CD4-positive, alpha-beta T cell treated with Interleukin-2 at 100 ng/mL for 4 hours (primary cell): Measurements from ENCODE around the gene NT5DC3.
"Not testable (repeated sequence)": the region's sequence is repeated elsewhere in the genome, so short reads cannot be mapped to it uniquely, and the experiment has no call there.

Experiments
- DNase-seq: peaks from one replicate; pipeline ENCODE4 v3.0.0-alpha.2; 2020; ENCODE audit warnings: low spot score

The NT5DC3 gene

DNA sequence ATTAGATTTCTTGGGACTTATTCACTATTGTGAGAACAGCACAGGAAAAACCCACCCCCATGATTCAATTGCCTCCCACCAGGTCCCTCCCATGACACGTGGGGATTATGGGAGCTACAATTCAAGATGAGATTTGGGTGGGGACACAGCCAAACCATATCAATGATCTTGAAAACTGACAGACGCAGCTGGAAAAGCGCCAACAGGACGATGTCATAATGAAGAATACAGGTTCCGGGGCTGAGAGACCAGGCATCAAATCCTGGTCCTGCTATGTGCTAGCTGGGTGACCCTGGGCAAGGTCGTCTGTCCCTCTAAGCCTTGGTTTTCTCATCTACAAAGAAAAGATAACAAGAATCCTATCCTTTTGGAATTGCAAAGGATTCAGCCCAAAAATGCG is 31.4 kb downstream of the NT5DC3 start:
- not testable (repeated sequence) for DNase-seq

DNA sequence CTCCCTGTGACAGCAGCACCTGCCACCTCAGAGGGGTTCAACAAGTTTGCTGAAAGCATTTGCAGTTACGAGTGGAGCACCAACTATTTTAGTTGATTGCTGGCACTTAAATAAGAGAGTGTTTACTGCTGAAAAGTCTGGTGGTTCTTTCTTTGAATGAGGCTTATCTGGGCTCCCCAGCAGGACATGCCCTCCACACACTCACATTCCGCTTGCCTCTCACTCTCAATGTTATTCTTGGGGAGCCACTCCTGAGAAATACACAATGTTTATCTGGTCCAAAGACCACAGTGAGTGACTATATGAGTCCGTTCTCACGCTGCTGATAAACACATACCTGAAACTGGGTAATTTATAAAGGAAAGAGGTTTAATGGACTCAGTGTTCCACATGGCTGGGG is 31.9 kb downstream of the NT5DC3 start:
- no peak for DNase-seq

DNA sequence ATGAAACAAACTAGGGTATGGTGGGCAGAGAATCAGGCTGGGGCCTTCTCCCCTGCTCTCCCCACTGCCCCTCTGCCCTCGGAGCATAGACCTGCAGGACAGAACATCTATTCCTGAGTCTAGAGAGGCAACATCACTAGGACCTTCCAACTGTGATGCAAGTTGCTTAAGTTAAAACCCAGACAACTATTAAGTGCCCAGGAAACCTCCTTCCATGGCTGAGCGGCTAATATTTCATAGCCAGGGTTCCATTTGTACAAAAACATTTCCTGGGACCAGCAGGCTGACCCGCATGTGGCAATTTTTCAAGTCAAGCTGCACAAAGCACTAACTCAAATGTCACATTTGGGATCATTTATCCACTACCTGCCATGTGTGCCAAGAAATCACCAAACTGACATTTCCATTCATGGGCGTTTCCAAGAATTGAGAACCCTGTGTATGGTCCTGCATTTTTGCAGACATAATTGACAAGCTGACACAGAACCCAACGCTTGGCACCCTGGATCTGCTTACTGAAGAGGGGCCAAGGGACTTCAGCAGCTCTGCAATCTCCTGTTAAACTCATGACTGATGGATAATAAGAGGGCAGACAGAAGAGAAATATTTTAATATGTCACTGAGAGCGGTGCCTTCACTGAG is 32.7 kb downstream of the NT5DC3 start:
- no peak for DNase-seq

DNA sequence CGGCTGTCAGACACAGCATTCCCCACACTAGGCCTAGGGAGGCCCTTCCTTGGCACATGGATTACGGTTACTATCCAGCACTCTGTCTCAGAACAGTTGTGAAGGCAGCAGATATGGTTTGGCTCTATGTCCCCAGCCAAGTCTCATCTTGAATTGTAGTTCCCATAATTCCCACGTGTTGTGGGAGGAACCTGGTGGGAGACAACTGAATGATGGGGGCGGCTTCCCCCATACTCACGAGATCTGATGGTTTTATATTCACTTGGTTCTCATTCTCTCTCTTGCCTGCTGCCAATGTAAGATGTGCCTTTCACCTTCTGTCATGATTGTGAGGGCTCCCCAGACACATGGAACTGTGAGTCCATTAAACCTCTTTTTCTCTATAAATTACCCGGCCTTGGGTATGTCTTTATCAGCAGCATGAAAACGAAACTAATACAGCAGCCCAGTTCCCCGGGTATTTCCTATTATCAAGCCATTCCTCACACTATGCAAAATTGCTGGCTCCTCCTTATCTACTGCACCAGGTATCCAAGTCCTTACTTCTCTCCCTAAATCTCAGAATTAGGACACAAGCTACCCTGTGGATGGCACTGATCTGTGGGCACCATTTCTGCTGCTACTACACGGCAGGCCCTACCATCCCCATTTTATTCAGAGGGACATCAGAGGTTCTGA is 33.3 kb downstream of the NT5DC3 start:
- DNase-seq, result no peak

DNA sequence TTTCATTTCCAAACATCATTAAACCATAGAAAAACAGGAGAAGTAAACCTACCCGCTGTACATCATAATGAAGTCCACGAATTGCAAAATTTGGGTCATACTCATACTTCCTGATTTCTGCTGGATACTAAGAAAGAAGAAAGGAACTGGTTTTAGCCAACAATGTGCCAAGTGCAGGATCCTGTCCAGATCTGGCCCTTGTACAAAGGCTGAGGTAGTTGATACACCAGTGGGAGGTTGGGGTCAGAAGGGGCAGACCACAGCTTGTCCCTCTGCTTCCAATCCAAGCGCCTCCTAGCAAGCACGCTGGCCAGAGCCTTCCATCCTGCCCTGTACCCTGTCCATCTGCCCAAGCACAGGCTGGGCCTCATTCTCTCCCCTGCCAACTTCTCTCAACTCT is 34.2 kb downstream of the NT5DC3 start:
- DNase-seq, result no peak

DNA sequence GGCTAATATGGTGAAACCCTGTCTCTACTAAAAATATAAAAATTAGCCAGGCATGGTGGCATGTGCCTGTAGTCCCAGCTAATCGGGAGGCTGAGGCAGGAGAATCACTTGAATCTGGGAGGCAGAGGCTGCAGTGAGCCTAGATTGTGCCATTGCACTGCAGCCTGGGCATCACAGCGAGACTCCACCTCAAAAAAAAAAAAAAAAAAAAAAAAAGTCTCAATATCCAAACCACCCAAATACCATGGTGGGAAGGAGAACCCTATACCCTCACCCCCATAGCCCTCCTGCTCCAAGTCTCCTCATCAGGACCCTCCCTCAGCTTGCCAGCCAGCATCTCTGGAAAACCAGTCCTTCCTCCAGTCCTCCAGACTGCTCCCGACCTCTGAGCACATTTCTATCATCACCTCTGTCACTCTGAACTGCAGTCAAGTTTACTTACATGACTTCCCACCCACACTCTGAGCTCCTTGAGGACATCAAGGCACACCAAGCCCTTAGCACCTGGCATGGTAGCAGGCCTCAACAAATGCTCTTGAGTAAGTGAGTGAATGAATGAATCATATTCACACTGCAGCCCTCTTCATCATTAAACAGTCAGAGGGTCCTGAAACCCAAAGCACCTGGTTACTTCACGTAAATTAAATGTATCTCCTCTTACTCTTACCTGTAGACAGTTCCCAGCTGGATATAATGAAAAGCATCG is 35.2 kb downstream of the NT5DC3 start:
- DNase-seq, result no peak

DNA sequence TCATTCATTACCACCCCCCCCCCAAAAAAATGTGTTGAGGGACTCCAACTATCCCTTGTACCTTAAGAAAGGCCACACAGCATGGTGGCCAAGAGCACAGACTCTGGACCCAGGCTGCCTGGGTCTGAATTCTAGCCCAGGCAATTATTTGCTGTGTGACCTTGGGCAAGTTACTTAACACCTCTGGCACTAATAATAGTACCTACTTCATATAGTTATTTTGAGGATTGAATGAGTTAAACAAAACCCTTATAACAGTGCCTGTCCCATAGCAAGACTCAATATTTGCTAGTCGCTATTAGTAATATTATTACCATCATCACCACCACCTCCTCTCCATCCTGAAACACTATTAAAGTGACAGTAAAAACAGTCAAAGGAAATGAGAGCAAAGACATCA is 37.2 kb downstream of the NT5DC3 start:
- DNase-seq, result no peak

DNA sequence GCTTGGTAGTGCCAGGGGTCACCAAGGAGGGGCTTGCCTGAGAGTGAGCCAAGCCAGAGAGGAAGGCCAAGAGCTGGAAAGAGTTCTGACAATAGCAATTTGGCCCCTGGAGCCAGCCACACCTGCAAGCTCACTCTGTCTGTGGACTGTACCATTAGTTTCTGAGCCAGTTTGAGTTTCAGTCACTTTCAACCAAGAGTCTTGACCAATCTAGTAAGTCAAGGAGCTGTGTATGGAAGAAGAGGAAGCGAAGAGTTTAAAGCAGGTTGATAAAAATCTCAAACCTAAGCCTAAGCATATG is 38.5 kb downstream of the NT5DC3 start:
- no peak for DNase-seq

DNA sequence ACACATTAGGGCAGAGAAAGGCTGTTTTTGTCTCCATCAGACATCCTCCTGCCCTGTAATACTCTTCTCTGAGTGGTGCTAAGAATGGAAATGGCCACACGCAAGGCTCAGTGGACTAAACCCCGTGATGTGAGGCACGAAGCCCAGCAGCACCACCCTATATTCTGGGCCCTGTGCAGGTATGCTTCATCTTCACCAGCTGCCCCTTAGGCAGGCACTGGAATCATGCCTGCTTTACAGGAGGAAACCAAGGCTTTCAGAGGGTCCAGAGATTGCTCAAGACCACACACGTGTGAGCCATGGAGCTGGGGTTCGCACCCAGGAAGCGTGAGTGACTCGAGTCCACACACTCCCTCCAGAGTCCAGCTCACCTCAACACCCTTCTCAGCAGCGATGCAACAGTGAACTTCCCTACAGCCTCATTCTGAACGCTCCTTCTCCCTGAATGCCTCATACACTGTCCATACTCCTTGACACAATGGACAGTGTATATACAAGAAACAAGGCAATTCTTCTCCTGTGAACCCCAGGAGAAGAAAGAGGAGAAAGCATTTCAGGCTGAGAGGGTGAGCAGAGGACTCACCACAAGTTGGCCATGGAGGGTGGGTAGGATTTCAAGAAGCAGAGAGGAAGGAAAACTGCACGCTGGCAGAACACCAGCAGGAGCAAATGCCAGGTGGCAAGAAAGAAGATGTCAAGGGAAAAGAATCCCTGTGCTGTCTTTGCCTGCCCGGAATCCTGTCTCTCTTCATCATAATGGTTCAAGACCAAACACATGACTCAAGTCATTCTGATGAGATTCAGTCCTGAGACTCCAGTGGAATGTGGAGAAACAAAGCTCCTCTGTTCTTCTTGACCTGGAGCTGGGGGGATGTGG is 39.1 kb downstream of the NT5DC3 start:
- DNase-seq, result no peak

DNA sequence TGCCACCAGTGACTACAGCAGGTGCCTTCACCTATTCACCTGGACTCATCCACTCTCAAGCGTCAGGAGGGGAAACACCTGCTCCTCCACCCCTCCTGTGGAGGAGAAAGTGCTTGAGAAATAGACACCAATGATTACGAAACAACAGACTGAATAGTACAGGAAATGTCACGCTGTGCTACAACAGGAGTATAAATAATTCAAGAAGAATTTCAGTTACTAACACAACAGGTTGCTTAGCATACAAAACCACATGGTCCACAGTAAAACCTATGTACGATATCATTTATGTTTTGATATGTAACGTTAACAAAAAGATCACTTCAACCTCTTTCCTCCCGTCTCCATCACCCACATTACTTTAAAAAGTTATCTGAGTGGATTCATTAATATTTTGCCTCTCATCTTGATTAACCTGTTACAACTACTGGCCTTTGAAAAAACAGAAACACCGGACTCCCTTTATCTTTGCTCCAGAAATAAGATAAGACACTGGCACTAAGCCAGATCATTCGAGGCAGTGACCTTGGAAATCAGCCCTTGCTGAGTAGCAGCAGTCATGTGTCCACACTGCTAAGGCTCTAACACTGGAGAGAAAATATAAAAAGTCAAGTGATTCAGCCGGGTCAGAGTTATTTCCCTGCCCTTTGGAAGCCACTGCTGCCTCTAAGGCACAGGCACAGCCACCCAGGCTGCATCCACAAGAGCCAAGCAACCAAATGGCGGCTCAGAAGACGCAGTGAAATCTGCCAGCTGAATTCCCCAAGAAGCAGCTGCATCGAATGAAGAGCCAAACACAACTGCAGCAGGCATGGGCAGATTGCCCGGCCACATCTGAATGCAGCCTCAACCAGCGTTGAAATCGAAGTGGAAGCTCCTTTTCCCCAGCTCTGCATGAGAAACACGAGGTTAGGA is 40.9 kb downstream of the NT5DC3 start:
- no peak for DNase-seq

DNA sequence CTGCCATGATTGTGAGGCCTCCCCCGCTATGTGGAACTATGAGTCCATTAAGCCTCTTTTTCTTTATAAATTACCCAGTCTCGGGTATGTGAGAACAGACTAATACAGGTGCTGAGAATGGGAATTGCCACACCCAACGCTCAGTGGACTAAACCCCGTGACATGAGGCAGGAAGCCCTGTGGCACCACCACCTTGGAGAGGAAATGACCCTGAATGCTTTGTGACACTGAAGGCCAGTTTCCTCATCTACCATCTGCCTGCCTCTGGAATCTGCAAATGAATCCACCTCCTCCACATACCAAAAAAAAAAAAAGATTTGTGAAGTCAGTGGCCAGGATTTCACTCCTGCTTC is 41.6 kb downstream of the NT5DC3 start:
- no peak for DNase-seq

DNA sequence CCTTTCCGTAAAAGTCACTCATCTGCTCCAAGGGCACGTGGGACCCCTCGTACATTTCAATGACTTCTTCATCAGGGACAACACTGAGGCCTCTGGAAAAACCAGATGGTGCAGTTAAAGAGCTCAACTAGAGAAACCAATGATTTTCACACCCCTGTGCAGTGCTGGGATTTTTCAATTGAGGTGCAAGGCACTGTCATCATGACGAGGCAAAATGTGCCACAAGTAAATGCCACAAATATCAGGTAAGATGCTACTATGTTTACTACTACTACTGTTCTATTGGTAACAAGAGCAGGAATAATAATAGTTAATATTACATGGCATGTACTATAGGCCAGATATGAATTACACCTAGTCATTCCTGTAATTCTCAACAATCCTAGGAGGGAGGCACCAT is 42.4 kb downstream of the NT5DC3 start:
- no peak for DNase-seq

DNA sequence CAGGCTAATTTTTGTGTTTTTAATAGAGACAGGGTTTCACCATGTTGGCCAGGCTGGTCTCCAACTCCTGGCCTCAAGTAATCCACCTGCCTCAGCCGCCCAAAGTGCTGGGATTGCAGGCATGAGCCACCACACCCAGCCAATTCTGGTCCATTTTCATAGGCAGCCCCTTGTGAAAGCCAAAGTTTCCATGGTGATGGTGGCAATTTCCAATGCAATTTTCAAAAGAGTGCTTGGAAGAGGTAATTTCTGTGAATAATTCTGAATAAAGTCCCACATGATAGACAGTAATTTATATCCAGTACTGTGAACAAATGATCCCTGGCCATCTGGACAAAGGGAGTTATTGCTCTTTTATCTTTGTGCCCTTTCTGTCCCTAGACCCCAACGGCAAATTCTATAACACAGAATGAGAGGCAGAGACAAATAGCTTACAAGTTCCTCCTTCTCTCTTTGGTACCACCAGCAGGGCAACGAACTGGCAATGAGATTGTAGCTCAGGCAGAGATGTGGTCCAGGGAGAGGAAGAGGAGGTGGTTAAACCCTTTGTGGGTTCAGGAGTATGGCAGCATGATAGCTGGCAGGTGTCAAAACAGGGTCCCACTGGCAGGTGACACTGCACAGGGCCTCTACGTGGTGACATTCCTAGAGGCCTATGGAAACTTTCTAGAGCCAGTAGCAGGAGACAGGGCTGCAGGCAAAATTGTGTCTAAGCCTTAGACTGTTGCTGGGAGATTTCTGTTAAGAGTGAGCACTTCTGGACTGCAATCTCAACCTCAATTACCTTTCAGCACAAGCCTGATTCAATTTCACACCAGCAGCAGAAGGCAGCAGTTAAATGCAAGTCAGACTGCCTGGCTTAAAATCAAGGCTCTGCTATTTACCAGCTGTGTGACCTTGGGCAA is 46.5 kb downstream of the NT5DC3 start:
- DNase-seq, result no peak

DNA sequence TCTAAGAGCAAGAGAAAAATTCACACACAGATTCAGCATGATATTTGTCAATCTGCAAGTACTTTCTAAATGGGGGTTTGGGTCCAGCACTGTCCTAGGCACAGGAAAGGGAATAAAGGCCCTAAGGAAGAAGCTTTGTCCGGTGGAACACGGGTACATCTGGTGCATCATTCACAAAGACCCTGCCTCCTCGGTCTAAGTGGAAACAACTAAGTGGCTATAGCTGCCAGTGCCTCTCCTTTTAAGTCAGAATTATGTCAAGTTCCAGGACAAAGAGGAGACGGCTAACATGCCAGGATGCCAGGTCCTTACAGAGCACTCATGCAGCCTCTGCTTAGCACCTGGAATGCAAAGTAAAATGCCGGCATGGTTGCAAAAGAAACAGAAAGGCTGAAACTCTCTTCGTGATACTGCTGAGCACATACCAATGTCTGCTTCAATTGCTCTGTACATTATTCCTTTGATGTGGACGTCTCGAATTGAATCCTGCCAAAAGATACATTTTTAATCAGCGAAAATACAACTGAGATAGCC is 47.5 kb downstream of the NT5DC3 start:
- DNase-seq, result no peak

DNA sequence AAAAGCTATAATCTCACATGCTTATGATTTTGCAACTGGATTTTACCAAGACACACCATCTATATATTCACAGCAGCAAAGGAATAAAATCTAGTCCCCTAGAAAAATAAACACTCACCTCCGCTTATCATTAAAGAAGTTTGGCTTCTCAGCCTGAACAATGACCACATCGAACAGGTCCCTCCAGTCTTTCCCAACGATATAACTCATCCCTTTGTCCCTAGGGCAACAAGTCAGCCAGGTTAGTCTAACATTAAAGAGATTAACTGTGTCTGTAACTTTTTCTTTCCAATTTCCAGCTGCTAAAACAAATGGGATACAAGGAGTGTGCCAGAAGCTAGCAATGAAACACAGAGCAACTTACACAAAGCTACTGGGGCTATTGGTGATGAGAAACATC is 48.0 kb downstream of the NT5DC3 start:
- DNase-seq, result no peak

DNA sequence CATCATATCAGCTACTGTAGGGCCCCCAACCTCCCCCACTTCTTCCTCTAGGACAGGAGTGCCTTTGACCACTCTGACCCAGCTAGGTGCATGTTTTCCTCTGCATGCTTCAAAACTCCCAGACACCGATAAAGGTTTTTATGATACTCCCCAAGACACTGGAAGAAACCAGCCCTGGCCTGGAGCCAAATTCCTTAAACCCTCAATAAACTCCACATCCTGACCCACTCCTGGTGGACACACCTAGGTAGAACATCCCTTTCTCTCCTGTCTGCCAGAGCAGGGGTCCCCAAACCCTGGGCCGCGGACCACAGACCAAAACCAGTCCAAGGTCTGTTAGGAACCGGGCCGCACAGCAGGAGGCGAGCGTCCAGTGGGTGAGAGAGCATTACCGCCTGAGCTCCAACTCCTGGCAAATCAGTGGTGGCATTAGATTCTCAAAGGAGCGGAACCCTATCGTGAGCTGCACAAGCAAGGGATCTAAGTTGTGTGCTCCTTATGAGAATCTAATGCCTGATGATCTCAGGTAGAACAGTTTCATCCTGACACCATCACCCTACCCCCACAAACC is 49.6 kb downstream of the NT5DC3 start:
- no peak for DNase-seq

DNA sequence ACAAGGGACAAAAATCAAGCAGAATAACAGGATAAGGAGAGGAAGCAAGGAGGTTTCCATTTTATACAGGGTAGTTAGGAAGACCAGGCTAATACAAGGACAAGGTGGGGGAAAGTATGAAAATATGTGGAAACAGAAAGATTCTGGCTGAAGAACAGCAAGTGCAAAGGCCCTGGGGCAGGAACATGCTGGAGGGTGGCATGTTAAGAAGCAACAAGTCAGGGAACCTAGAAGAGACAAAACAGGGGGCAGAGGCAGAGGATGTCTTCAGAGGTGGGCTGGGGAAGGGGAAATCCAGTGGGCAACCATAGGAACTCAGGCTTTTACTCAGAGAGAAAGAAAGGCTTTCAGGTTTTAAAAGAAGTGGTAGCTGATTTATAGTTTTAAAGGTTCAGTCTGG is 54.8 kb downstream of the NT5DC3 start:
- no peak for DNase-seq

DNA sequence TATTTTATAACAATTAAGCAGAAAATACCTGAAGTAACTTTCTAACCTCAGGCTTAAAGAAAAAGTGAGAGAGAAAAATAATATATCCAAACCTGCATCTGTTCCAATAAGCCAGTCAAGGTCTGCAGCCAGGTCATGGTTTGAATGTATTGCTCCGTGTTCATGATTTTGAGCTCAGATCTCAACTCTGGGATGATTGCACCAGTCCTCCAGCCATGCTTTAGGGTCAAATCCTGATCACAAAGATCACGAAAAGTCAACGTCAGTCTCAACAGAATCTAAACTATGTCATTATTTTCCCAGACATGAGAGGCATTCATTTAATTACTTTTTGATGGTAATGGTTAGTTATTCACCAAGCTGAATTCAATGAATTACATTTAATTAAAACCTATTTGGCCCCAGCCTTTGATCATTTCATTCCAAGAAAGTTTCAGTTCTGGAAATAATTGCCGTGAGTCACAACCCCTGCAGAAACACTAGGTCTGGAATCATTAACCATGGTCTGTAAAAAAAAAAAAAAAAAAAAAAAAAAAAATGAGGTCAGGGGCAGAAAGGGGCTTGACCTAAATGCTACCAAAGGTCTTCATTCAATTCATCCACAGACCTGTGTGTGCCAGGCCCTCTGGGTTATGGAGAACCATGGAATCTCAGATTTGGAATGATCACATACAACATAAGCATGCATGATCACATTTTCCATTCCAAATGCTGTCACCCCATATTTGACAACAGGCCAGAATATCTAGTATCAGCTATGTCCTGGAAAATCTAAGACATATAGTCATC is 55.6 kb downstream of the NT5DC3 start:
- DNase-seq, result no peak
